Stimulated activated memory B cell treated with anti-CD40 and anti-IgM and Interleukin-4, amounts not matched to agents 10 μg/mL and 1 μg/mL and 100 μg/mL, for 72 hours (primary cell): ENCODE results near the gene RIOK1.
"Not testable (repeated sequence)": the region's sequence is repeated elsewhere in the genome, so short reads cannot be mapped to it uniquely, and the experiment has no call there.

Source experiments
- ATAC-seq: fragments of 150-1000 bp; cut with Tn5 transposase; 2 replicates; pipeline ENCODE4 v1.10.0; 2021
- H3K27ac Mint-ChIP-seq: one replicate; pipeline ENCODE4 v1.8.0; 2022; ENCODE audit warnings: mild to moderate bottlenecking, mixed read lengths
- H3K27me3 Mint-ChIP-seq: one replicate; pipeline ENCODE4 v1.8.0; 2022; ENCODE audit warnings: mixed read lengths
- H3K36me3 Mint-ChIP-seq: one replicate; pipeline ENCODE4 v1.8.0; 2022; ENCODE audit warnings: mixed read lengths
- H3K4me1 Mint-ChIP-seq: one replicate; pipeline ENCODE4 v1.8.0; 2022; ENCODE audit warnings: mixed read lengths
- H3K4me3 Mint-ChIP-seq: one replicate; pipeline ENCODE4 v1.8.0; 2022; ENCODE audit warnings: mild to moderate bottlenecking, moderate library complexity, mixed read lengths
- H3K9me3 Mint-ChIP-seq: one replicate; pipeline ENCODE4 v1.8.0; 2022; ENCODE audit warnings: mixed read lengths

RIOK1 gene

DNA sequence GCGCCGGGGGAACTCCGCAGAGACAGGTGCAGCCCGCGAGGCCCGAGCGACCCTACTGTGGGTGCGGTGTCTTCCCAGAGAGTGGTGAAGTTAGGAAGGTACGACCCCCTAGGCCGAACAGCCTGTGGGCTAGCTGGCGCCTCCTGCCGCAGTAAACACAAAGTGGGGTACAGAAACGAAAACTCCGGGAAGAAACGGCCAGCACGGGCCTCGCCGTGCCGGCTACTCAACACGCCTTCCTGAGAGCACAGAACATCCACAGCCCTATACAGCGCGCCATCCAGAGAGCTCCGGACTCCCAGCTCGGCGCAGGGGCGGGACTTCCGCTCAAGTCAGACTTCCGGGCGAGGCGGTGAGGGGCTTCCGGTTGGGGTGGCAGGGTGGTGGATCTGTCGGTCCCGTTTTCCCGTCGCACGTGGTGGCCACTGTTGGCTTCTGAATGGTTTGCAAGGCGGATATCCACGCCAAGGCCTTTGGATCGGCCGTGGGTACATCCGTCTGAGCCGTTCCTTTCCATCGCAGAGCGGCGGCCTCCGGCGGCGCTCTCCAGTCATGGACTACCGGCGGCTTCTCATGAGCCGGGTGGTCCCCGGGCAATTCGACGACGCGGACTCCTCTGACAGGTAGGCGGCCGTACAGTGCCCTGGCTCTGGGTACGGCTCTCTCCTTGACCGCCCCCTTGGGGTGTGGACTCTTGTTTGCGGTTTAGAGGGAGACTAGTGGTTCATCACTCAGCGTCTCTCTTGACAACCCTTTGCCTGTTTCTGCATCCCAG, at the start of gene RIOK1, which contains the start of gene CAGE1:
RIOK1 (plus strand) TSS at position 358 of the 775 bp plus-strand sequence; CDS start at position 553, 195 bp downstream.
CAGE1 (minus strand) TSS at position 292 of the 775 bp plus-strand sequence. CDS start 2,569 bp downstream, outside the sequence.
- peak within 1 kb of the TSS; percentile 85 for H3K4me3 Mint-ChIP-seq
- H3K4me1 Mint-ChIP-seq = peaks cover 42% of the 10 kb centered on the region
- no peaks in the 10 kb centered on the region for H3K27me3 Mint-ChIP-seq
- ATAC-seq = peak; percentile 99
- H3K36me3 Mint-ChIP-seq = peaks cover 15% of the 10 kb centered on the region
- peak within 1 kb of the TSS; percentile 94 for H3K27ac Mint-ChIP-seq
- no peaks in the 10 kb centered on the region for H3K9me3 Mint-ChIP-seq

DNA sequence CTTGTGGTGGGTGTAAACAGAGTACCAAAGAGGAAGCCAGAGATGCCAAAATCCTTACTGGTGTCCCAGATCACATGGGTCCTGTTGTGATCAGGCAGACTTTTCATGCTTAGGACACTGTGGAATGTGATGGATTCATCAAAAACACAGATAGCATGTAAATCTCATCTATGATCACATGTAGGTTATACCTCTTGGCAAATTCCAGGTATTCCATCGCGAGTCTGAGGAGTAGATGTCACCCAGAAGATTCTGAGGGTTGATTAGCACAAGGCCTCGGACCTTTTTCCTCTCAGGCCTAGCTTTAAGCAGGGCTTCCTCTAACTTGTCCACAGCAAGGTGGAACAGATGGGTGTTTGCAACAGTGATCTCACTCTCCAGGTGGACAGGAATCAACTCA, 48.3 kb upstream of the RIOK1 start:
- Mint-ChIP-seq H3K27ac (no peak overlapping the region), H3K9me3 (no peaks in the 10 kb centered on the region), H3K4me3 (no peak overlapping the region), H3K36me3 (no peaks in the 10 kb centered on the region), H3K4me1 (no peaks in the 10 kb centered on the region), H3K27me3 (peaks cover 35% of the 10 kb centered on the region)
- no peak for ATAC-seq

DNA sequence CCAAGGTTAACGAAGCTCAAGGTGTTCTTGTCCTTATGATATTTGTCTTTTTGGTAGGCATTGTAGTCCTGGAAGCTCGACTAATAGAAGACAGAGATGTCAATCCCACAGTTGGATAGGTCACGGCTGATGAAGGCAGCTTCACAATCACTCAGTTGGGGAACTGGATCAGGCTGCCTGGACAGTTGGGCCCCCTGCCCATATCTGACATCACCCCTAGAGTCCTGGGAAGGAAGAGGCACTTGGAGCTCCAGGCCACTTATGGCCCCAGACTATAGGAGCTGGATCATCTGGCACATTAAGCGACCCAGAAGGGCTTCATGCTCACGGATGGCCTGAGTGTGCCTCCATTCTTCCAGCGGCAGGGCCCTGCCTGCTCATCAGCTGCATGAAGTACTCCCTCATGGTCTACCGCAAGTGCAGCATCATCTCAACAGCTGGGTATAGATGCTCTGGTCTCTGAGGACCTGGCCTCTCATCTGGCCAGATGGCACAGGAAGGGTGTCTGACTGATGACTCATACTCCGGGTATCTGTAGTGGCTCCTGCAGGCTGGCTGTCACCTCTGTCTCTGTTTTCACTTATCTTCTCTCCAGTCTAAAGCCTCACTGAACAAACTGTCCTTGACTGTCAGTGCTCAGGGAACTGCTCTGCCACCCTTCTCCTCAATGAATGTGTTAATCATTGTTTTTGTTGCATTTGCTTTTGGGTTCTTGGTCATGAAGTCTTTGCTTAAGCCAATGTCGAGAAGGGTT, 47.4 kb upstream of the RIOK1 start:
- Mint-ChIP-seq H3K4me3 (no peak overlapping the region), H3K36me3 (no peaks in the 10 kb centered on the region), H3K9me3 (no peaks in the 10 kb centered on the region), H3K4me1 (no peaks in the 10 kb centered on the region), H3K27me3 (peaks cover 35% of the 10 kb centered on the region), H3K27ac (no peak overlapping the region)
- ATAC-seq = no peak

DNA sequence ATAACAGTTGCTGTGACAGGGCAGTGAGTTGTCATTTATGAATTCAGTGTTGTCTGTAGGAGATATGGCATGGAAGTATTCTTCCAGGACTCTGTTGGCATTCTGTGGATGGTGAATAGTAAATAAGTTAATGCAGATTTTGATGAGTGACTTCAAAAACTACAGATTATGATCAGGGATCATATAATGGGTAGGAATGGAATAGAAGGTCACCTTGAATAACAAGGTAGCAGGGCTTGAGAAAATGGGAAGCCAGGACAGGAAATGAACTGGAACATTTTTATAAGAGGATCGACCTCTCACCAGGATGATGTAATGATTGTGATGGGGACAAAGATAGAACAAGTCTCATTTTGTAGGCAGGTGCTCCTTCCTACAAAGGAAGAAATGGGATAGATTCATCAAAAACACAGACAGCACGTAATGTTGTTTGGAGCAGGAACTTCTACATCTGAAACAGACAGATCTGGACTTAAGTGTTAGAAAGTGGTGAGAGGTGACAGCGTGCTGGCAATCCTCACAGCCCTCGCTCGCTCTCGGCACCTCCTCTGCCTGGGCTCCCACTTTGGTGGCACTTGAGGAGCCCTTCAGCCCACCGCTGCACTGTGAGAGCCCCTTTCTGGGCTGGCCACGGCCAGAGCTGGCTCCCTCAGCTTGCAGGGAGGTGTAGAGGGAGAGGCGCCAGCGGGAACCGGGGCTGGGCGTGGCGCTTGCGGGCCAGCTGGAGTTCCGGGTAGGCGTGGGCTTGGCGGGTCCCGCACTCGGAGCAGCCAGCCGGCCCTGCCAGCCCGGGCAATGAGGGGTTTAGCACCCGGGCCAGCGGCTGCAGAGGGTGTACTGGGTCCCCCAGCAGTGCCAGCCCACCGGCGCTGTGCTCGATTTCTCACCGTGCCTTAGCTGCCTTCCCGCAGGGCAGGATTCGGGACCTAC, 45.8 kb upstream of the RIOK1 start:
- no peak for ATAC-seq
- peaks cover 6% of the 10 kb centered on the region for H3K36me3 Mint-ChIP-seq
- no peak overlapping the region for H3K27ac Mint-ChIP-seq
- H3K4me3 Mint-ChIP-seq = no peak overlapping the region
- peaks cover 46% of the 10 kb centered on the region for H3K27me3 Mint-ChIP-seq
- H3K9me3 Mint-ChIP-seq = no peaks in the 10 kb centered on the region
- no peaks in the 10 kb centered on the region for H3K4me1 Mint-ChIP-seq

DNA sequence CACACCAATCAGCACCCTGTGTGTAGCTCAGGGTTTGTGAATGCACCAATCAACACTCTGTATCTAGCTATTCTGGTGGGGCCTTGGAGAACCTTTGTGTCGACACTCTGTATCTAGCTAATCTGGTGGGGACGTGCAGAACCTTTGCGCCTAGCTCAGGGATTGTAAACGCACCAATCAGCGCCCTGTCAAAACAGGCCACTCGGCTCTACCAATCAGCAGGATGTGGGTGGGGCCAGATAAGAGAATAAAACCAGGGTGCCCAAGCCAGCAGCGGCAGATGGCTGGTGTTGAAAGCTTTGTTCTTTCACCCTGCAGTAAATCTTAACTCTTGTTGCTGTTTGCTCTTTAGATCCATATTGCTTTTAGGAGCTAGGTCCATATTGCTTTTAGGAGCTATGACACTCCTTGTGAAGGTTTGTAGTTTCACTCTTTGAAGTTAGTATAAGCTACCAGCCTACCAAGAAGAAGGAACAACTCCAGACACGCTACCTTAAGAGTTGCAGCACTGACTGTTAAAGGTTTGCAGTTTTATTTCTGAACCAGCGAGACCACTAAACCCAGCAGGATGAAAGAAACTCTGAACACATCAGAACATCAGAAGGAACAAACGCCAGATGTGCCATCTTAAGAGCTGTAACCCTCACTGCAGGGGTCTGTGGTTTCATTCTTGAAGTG, 44.7 kb upstream of the RIOK1 start:
- not testable (repeated sequence) for H3K27ac Mint-ChIP-seq, ATAC-seq, H3K9me3 Mint-ChIP-seq, H3K36me3 Mint-ChIP-seq, H3K4me1 Mint-ChIP-seq, H3K4me3 Mint-ChIP-seq
- H3K27me3 Mint-ChIP-seq = peaks cover 51% of the 10 kb centered on the region

DNA sequence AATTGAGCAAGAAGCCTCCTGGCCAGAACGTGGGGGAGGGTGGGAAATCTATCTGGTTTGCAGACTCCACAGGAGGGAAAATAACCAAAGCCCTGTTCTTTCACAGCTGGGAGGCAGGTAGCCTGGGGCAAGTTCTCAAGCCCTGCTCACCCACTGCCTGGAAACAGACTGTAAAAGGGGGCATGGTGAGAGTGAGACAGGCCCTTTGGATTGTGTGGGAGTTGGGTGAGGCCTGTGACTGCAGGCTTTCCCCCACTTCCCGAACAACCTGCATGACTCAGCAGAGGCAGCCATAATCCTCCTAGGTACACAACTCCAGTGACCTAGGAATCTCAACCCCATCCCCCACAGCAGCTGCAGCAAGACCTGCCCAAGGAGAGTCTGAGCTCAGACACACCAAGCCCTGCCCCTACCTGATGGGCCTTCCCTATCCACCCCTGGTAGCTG, 42.0 kb upstream of the RIOK1 start:
- ATAC-seq, H3K4me3 Mint-ChIP-seq, H3K36me3 Mint-ChIP-seq, H3K27ac Mint-ChIP-seq, H3K9me3 Mint-ChIP-seq, H3K4me1 Mint-ChIP-seq: not testable (repeated sequence)
- H3K27me3 Mint-ChIP-seq = peaks cover 44% of the 10 kb centered on the region

DNA sequence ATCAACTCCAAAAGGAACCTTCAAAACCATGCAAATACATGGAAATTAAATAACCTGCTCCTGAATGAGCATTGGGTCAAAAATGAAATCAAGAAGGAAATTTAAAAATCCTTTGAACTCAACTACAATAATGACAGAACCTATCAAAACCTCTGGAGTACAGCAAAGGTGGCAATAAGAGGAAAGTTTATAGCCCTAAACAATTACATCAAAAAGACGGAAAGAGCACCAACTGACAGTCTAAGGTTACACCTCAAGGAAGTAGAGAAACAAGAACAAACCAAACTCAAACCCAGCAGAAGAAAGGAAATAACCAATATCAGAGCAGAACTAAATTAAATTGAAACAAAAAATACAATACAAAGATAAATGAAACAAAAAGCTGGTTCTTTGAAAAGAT, 39.0 kb upstream of the RIOK1 start:
- H3K27ac Mint-ChIP-seq, H3K36me3 Mint-ChIP-seq, H3K4me1 Mint-ChIP-seq, ATAC-seq, H3K4me3 Mint-ChIP-seq, H3K9me3 Mint-ChIP-seq: not testable (repeated sequence)
- H3K27me3 Mint-ChIP-seq = peaks cover 30% of the 10 kb centered on the region

DNA sequence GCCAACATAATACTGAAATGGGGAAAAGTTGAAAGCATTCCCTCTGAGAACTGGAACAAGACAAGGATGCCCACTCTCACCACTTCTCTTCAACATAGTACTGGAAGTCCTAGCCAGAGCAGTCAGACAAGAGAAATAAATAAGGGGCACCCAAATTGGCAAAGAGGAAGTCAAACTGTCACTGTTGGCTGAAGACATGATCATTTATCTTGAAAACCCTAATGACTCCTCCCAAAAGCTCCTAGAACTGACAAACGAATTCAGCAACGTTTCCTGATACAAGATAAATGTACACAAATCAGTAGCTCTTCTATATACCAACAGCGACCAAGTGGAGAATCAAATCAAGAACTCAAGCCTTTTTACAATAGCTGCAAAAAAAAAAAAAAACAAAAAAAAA, 37.7 kb upstream of the RIOK1 start:
- not testable (repeated sequence) for H3K4me1 Mint-ChIP-seq, H3K36me3 Mint-ChIP-seq, H3K27ac Mint-ChIP-seq, H3K9me3 Mint-ChIP-seq, ATAC-seq, H3K4me3 Mint-ChIP-seq
- peaks cover 30% of the 10 kb centered on the region for H3K27me3 Mint-ChIP-seq

DNA sequence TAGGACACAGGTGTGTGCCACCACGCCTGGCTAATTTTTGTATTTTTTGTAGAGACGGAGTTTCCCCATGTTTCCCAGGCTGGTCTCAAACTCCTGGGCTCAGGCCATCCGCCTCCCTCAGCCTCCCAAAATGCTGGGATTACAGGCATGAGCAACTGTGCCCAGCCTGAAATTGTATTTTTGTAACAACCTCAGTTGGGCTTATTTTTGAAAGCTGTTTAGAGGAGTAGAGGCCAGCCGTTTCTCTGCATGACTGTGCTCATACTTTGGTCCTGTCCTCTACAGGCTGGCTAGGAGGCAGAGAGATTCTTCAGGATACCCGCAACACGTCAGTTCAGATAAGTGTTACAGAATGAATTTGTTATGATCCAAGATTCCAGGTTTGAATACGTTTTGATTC, 22.2 kb upstream of the RIOK1 start:
- Mint-ChIP-seq H3K4me1 (no peaks in the 10 kb centered on the region), H3K27me3 (peaks cover 11% of the 10 kb centered on the region), H3K4me3 (no peak overlapping the region), H3K9me3 (no peaks in the 10 kb centered on the region), H3K36me3 (no peaks in the 10 kb centered on the region), H3K27ac (no peak overlapping the region)
- no peak for ATAC-seq

DNA sequence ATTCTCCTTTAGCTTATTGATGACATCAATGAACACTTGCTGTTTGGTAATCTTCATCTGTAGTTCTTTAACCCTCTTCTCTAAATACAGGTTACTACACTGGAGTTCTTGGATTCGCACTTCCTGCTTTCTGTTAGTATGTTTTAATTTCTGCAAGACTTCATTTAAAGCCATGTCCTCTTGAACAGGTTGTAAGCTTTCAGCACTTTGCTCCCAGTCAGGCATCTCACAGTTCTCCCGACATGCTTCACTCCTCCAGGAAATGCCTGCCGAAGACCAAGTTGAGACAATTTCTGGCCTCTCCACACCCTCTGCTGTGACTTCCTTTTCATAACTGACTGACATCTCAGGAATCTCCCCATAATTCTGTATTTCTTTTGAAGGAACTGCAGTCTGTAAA, 15.9 kb upstream of the RIOK1 start:
- Mint-ChIP-seq H3K27me3 (peaks cover 16% of the 10 kb centered on the region), H3K4me3 (no peak overlapping the region), H3K27ac (no peak overlapping the region)

DNA sequence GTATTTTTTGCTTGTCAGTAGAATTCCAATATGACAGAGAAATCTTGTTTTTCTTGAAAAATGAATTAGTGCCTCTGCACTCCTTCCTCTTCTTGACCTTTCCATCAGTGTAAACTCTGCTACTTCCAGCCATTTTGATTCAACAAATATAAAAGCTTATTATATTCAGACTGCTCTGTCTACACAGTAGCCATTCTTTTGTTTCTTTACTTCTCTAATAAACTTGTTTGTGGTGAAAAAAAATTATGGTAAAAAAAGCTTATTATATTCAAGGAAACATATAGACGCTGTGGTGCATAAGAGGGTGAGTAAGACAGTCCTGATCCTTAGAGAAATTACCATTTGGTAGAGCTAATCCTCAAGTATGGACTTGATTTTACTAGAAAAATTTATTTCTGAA, 11.6 kb upstream of the RIOK1 start:
- Mint-ChIP-seq H3K9me3 (no peaks in the 10 kb centered on the region), H3K4me3 (no peak overlapping the region), H3K27me3 (peaks cover 16% of the 10 kb centered on the region), H3K36me3 (no peaks in the 10 kb centered on the region), H3K4me1 (peaks cover 10% of the 10 kb centered on the region), H3K27ac (no peak overlapping the region)
- no peak for ATAC-seq

More for the DNA sequence above, 15.9 kb upstream of the RIOK1 start:
- Mint-ChIP-seq H3K36me3 (no peaks in the 10 kb centered on the region), H3K4me1 (peaks cover 10% of the 10 kb centered on the region), H3K9me3 (no peaks in the 10 kb centered on the region)
- no peak for ATAC-seq

DNA sequence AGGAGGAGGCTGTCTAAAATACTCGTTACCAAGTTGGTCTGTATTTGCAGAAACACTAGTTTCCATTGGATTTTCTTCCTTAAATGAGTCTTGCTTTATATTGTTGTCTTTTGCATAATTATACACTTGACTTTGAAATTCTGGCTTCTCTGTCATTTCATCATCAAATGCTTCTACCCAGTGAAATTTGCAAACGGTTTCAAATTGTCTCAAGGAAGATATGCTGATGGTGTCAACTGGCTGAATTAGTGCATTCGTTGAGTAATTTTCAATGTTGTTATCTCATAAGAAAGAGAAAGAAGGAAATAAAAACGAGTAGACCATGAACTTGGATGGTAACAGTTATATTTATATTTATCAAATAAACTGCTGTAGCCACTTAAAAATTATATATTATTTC, 10.9 kb upstream of the RIOK1 start:
- Mint-ChIP-seq H3K27ac (no peak overlapping the region), H3K9me3 (no peaks in the 10 kb centered on the region), H3K4me3 (no peak overlapping the region), H3K27me3 (peaks cover 16% of the 10 kb centered on the region), H3K36me3 (no peaks in the 10 kb centered on the region), H3K4me1 (peaks cover 4% of the 10 kb centered on the region)
- ATAC-seq = no peak

DNA sequence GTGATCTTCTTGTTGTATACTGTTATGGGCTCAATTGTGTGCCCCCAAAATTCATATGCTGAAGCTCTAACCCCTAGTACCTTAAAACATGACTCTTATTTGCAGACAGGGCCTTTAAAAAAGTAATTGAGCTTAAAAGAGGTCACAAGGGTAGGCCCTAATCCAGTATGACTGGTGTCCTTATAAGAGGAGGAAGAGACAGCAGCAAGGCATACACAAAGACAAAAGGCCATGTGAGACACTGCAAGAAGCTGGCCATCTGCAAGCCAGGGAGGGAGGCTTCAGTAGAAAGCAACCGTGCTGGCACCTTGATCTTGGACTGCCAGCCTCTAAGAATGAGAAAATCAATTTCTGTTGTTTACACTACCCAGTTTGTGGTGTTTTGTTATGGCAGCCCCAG, 8.5 kb upstream of the RIOK1 start:
- Mint-ChIP-seq H3K9me3 (no peaks in the 10 kb centered on the region), H3K27me3 (peaks cover 14% of the 10 kb centered on the region), H3K36me3 (no peaks in the 10 kb centered on the region), H3K4me3 (no peak overlapping the region), H3K4me1 (no peaks in the 10 kb centered on the region), H3K27ac (no peak overlapping the region)
- ATAC-seq = no peak

DNA sequence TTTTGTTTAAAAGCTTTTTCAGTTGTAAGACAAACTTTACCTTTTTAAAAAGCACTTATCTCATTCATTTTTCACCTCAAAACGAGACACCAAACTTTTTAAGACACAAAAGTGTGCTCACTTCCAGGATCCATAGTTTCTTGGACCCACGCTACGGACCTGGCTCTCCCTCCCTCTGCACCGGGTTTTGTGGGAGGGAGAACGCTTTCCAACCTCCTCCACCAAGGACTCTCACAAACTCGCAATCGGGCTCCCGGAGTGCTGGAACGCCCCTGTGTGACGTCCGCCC, 502 bp upstream of the RIOK1 start:
- no peak for ATAC-seq
- peaks cover 13% of the 10 kb centered on the region for H3K36me3 Mint-ChIP-seq
- H3K4me3 Mint-ChIP-seq = peak overlapping the region; percentile 85
- no peaks in the 10 kb centered on the region for H3K9me3 Mint-ChIP-seq
- peaks cover 42% of the 10 kb centered on the region for H3K4me1 Mint-ChIP-seq
- no peaks in the 10 kb centered on the region for H3K27me3 Mint-ChIP-seq
- peak overlapping the region; percentile 94 for H3K27ac Mint-ChIP-seq
